PC-9 (cell line): ENCODE results near the gene SPEF1.

Source experiments
- EZH2 ChIP-seq: fragments of 200-600 bp; sonication (generic); IDR thresholded peaks from 2 replicates; pipeline ENCODE4 v1.8.0; 2017; ENCODE audit warnings: antibody characterized with exemption, low read depth
- TF ChIP-seq, protein P1 (sequence below): fragments of 200-600 bp; sonication (generic); conservative IDR thresholded peaks from 2 replicates; pipeline ENCODE4 v1.6.1; 2017; ENCODE audit warnings: mixed run types, antibody characterized with exemption, mild to moderate bottlenecking, moderate library complexity

DNA sequence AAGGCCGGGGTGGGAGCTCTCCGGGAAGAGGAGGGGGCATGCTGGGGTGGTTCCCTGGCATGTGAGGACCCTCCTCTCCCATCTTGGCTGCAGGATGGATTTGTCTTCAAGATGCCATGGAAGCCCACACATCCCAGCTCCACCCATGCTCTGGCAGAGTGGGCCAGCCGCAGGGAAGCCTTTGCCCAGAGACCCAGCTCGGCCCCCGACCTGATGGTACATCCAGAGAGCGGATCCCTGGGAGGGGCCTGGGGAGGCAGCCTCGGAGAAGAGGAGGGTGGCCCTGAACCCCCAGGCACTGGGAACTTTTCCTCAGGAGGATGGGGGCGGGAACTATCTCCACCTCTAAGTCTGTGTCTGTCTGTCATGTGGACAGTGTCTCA, 19.6 kb upstream of the SPEF1 start:
- TF ChIP-seq, protein P1, sequence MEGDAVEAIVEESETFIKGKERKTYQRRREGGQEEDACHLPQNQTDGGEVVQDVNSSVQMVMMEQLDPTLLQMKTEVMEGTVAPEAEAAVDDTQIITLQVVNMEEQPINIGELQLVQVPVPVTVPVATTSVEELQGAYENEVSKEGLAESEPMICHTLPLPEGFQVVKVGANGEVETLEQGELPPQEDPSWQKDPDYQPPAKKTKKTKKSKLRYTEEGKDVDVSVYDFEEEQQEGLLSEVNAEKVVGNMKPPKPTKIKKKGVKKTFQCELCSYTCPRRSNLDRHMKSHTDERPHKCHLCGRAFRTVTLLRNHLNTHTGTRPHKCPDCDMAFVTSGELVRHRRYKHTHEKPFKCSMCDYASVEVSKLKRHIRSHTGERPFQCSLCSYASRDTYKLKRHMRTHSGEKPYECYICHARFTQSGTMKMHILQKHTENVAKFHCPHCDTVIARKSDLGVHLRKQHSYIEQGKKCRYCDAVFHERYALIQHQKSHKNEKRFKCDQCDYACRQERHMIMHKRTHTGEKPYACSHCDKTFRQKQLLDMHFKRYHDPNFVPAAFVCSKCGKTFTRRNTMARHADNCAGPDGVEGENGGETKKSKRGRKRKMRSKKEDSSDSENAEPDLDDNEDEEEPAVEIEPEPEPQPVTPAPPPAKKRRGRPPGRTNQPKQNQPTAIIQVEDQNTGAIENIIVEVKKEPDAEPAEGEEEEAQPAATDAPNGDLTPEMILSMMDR: no peak
- TF ChIP-seq EZH2: no peak
